Measurements from ENCODE around the gene WDR35.
A peak's percentile ranks its signal among the peaks of the same experiment; 100 is the strongest.
"Not testable (repeated sequence)": the region's sequence is repeated elsewhere in the genome, so short reads cannot be mapped to it uniquely, and the experiment has no call there.

WDR35 gene

GRCh38 chr2:19943189-19943588, 46.7 kb downstream of the WDR35 start:
- no peak for TF ChIP-seq CTCF (IDR thresholded peaks at IDR 0.05; ENCODE audit: low read depth, low read length)
- H3K4me3 ChIP-seq (ENCODE audit: low read depth, low read length): no peak overlapping the region

- H3K4me3 ChIP-seq (ENCODE audit: low read depth, low read length): no peak overlapping the region
- TF ChIP-seq CTCF (IDR thresholded peaks at IDR 0.05; ENCODE audit: low read depth, low read length): no peak
Observed at GRCh38 chr2:19942199-19942598, 47.7 kb downstream of the WDR35 start.

GRCh38 chr2:19937004-19937403, 52.9 kb downstream of the WDR35 start:
- no peak overlapping the region for H3K4me3 ChIP-seq (ENCODE audit: low read depth, low read length)
- TF ChIP-seq CTCF (IDR thresholded peaks at IDR 0.05; ENCODE audit: low read depth, low read length): no peak

- no peak for TF ChIP-seq CTCF (IDR thresholded peaks at IDR 0.05; ENCODE audit: low read depth, low read length)
- H3K4me3 ChIP-seq (ENCODE audit: low read depth, low read length): no peak overlapping the region
Observed at GRCh38 chr2:19936203-19936602, 53.7 kb downstream of the WDR35 start.

- H3K4me3 ChIP-seq (ENCODE audit: low read depth, low read length): 0 out of 2 replicates have a peak overlapping the region, but pooled peaks have one; percentile 5
- no peak for TF ChIP-seq CTCF (IDR thresholded peaks at IDR 0.05; ENCODE audit: low read depth, low read length)
Observed at GRCh38 chr2:19933351-19933981, 56.4 kb downstream of the WDR35 start.

GRCh38 chr2:19932928-19933327, 57.0 kb downstream of the WDR35 start:
- no peak for TF ChIP-seq CTCF (IDR thresholded peaks at IDR 0.05; ENCODE audit: low read depth, low read length)
- 0 out of 2 replicates have a peak overlapping the region, but pooled peaks have one; percentile 5 for H3K4me3 ChIP-seq (ENCODE audit: low read depth, low read length)

- no peak overlapping the region for H3K4me3 ChIP-seq (ENCODE audit: low read depth, low read length)
- no peak for TF ChIP-seq CTCF (IDR thresholded peaks at IDR 0.05; ENCODE audit: low read depth, low read length)
Observed at GRCh38 chr2:19929226-19929625, 60.7 kb downstream of the WDR35 start.

GRCh38 chr2:19927816-19928215, 62.1 kb downstream of the WDR35 start:
- H3K4me3 ChIP-seq (ENCODE audit: low read depth, low read length): not testable (repeated sequence)

- not testable (repeated sequence) for H3K4me3 ChIP-seq (ENCODE audit: low read depth, low read length)
Observed at GRCh38 chr2:19924526-19924925, 65.4 kb downstream of the WDR35 start.

GRCh38 chr2:19922188-19922587, 67.7 kb downstream of the WDR35 start:
- H3K4me3 ChIP-seq (ENCODE audit: low read depth, low read length): not testable (repeated sequence)

Data from WI38 (cell line).